Body of pancreas (tissue), 4 donors: Measurements from ENCODE around the gene CHRDL1. TPM values are rescaled to one million over a fixed set of nuclear protein-coding genes. Genes with fewer than 3 reads are reported as not detected.

ENCODE experiments used
- ATAC-seq: fragments of 150-250 bp; one replicate; pipeline ENCODE4 v1.9.1; 2016
- DNase-seq, 4 donors: peaks; one replicate each; pipeline ENCODE4 v3.0.0-alpha.2; 2019
- H3K27ac ChIP-seq, 4 donors: fragments of 200-600 bp; sonication (generic); 1 replicate in 3 of 4; 2 replicates in 1 of 4; pipeline versions ENCODE4 v1.5.1 to v1.6.1; 2016 to 2019; ENCODE audit warnings: mild to moderate bottlenecking in 1 of 4, mixed read lengths in 1 of 4, moderate library complexity in 1 of 4
- H3K27me3 ChIP-seq, 2 donors: fragments of 200-600 bp; sonication (generic); one replicate each; pipeline ENCODE4 v1.6.0; 2016; ENCODE audit warnings: mild to moderate bottlenecking in 1 of 2
- H3K36me3 ChIP-seq, 2 donors: fragments of 200-600 bp; sonication (generic); replicated peaks in 1 of 2; 2 replicates each; pipeline ENCODE4 v1.5.1; 2016; ENCODE audit warnings: low read depth in 2 of 2; ENCODE audit not compliant: insufficient read depth in 1 of 2
- H3K4me1 ChIP-seq: fragments of 200-600 bp; sonication (generic); one replicate; pipeline ENCODE4 v1.6.0; 2016
- H3K4me3 ChIP-seq, 2 donors: fragments of 200-600 bp; sonication (generic); 1 replicate in 1 of 2; 2 replicates in 1 of 2; pipeline ENCODE4 v1.5.1; 2016 to 2019
- H3K9me3 ChIP-seq, 3 donors: fragments of 200-600 bp; sonication (generic); 1 replicate in 2 of 3; 2 replicates in 1 of 3; pipeline ENCODE4 v1.5.1; 2016
- POLR2A ChIP-seq, 3 donors: fragments of 450-650 bp; IDR thresholded peaks; one replicate each; pipeline ENCODE4 v1.6.1; 2016; ENCODE audit warnings: antibody characterized with exemption in 3 of 3, mild to moderate bottlenecking in 2 of 3
- WGBS, 2 donors: methylation state at CpG; one replicate each; pipeline ENCODE4 v1.1.5; 2017; 5-methylcytosine and 5-hydroxymethylcytosine counted together
- intact Hi-C: fragments of 100-400 bp; cut with DNase I; formaldehyde crosslinking; loops from one replicate; pipeline ENCODE4 v1.15.1; 2023
- total RNA-seq, 2 donors: library from RNA; depleted of rRNA; stranded (reverse); fragments of >200 nt; gene quantifications; one replicate each; pipeline ENCODE4 v1.1.0, GENCODE V29; 2016
- TF ChIP-seq, protein P1 (sequence below), 7 experiments: fragments of 450-650 bp in 4 of 7; fragments of 200-600 bp in 3 of 7; sonication (generic) in 3 of 7; IDR thresholded peaks; one replicate each; pipeline ENCODE4 v1.5.1; 2016 to 2019; ENCODE audit warnings: antibody characterized with exemption in 7 of 7

CHRDL1 gene
- total RNA-seq, 2 donors from 2014 or later = 13.0 to 16.5 TPM

DNA sequence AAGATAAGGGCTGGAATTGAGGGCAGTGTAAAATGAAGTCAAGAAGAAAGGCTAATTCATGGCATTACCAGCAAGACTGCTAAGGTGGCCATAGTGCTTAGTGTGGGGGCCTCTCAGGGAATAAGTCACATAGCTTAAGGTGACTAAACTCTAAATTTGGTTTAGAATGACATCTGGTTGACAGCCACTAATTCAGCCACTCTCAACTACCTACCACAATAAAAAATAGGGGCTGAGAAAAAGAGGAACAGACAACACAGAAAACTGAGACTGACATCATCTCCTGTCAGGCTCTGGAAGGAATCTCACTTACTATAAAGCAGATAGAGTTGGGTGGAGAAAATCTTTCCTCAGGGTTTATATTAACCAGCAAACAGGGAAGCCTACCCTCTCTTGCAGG is 96.9 kb downstream of the CHRDL1 start:
- Histone ChIP-seq H3K27me3 (no peaks in the 10 kb centered on the region), H3K9me3 (no peaks in the 10 kb centered on the region), H3K4me1 (peaks cover 7% of the 10 kb centered on the region), H3K4me3 (no peak overlapping the region), H3K36me3 (no peaks in the 10 kb centered on the region), H3K27ac (no peak overlapping the region)
- TF ChIP-seq POLR2A (IDR thresholded peaks at IDR 0.05) = no peak
- TF ChIP-seq, protein P1, sequence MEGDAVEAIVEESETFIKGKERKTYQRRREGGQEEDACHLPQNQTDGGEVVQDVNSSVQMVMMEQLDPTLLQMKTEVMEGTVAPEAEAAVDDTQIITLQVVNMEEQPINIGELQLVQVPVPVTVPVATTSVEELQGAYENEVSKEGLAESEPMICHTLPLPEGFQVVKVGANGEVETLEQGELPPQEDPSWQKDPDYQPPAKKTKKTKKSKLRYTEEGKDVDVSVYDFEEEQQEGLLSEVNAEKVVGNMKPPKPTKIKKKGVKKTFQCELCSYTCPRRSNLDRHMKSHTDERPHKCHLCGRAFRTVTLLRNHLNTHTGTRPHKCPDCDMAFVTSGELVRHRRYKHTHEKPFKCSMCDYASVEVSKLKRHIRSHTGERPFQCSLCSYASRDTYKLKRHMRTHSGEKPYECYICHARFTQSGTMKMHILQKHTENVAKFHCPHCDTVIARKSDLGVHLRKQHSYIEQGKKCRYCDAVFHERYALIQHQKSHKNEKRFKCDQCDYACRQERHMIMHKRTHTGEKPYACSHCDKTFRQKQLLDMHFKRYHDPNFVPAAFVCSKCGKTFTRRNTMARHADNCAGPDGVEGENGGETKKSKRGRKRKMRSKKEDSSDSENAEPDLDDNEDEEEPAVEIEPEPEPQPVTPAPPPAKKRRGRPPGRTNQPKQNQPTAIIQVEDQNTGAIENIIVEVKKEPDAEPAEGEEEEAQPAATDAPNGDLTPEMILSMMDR (IDR thresholded peaks at IDR 0.05) = no peak
- ATAC-seq (no peak), DNase-seq (no peak)
- intact Hi-C loops = no loop called here

DNA sequence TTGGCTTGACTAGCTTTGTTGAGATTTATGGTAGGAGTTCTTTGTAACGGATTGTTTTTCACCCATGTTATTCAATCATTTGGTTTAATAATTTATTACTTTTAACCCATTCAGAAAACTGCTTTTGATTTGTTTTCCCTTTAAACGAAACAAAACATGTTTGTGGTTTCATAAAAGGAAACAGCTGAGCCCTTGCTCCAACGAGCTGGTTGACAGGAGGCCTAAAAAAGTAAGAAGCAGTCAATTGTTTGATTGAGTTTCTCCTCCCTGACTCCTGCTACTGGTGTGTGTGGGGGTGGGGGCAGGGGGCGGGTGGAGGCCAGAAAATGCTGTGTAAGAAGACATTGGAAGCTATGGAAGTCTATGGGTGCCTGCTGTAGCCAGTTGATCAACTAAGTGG is 102.8 kb downstream of the CHRDL1 start:
- no peak for ATAC-seq
- no peak for DNase-seq
- WGBS, 2 donors = 44 to 46% methylated on average over 4 of the region's 4 CpGs
- TF ChIP-seq POLR2A (IDR thresholded peaks at IDR 0.05) = no peak
- TF ChIP-seq, protein P1 (IDR thresholded peaks at IDR 0.05) = no peak
- intact Hi-C loops = no loop called here
- no peaks in the 10 kb centered on the region for H3K27me3 ChIP-seq
- no peaks in the 10 kb centered on the region for H3K4me1 ChIP-seq
- no peak overlapping the region for H3K4me3 ChIP-seq
- no peaks in the 10 kb centered on the region for H3K36me3 ChIP-seq
- H3K27ac ChIP-seq = no peak overlapping the region
- H3K9me3 ChIP-seq = no peaks in the 10 kb centered on the region

DNA sequence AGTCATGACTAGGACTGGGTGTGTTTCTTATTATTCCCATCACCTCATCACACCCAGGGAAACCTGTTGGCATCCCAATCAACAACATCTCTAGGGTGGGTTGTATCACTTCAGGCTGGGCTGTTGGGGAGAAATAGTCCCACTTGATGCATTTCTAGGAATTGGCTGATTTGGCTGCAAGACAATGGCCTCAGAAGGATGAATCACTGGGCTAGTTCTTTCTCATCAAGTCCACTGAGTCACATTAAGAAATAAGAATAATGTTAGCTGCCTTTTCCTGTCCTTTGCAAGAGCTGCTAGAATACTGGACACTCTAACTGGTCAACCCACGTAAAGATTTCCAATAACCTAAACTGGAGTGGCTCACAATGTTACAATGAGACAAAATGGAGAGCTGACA is 104.2 kb downstream of the CHRDL1 start:
- TF ChIP-seq POLR2A (IDR thresholded peaks at IDR 0.05) = no peak
- TF ChIP-seq, protein P1 (IDR thresholded peaks at IDR 0.05) = no peak
- ATAC-seq = no peak
- Histone ChIP-seq H3K4me1 (no peaks in the 10 kb centered on the region), H3K27ac (no peak overlapping the region), H3K36me3 (no peaks in the 10 kb centered on the region), H3K9me3 (no peaks in the 10 kb centered on the region), H3K4me3 (no peak overlapping the region), H3K27me3 (no peaks in the 10 kb centered on the region)
- no peak for DNase-seq
- WGBS, 2 donors = 92 to 100% methylated on average over 1 of the region's 1 CpG
- intact Hi-C loops = no loop called here

DNA sequence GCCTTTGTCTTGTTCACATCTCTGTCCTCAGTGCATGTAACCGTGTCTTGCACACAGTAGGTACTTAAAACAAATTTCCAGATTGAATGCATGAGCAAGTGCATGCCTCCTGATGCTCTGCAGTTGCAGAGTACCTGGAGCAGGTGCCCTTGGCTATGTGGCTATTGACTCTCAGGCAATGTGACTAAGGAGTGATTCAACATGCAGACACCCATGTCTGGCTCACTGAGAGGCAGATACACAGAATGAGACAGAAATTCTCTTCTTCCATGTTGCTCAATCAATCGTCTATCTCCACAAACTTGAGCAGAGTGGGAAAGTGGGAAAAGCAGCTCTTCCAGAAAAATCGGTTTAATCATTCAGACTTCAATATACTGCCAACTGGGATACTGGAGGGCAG is 111.0 kb downstream of the CHRDL1 start:
- intact Hi-C loops = no loop called here
- Histone ChIP-seq H3K9me3 (no peaks in the 10 kb centered on the region), H3K4me3 (no peak overlapping the region), H3K27ac (no peak overlapping the region), H3K36me3 (no peaks in the 10 kb centered on the region), H3K4me1 (no peaks in the 10 kb centered on the region), H3K27me3 (no peaks in the 10 kb centered on the region)
- WGBS, 2 donors = 56 to 63% methylated on average over 3 of the region's 3 CpGs
- no peak for DNase-seq
- TF ChIP-seq POLR2A (IDR thresholded peaks at IDR 0.05) = no peak
- TF ChIP-seq, protein P1 (IDR thresholded peaks at IDR 0.05) = no peak
- no peak for ATAC-seq

DNA sequence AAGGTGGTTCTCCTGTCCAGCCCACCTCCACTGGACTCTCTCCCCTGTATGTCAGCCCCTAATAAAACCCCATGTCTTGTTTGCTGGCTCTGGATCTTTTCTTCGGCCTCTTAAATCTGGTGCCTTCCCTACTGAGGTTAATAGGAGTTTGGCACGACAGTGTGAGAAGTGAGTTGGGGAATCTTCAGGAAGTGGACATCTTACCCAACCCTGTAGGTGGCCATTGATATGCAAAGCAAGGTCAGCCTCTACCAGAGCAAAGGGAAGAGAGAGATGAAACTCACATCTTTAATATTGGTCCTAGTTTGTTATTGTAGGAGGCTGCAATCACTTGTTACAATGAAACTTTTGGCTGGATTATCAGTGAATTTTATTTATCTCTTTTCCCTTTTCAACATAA is 111.7 kb downstream of the CHRDL1 start:
- Histone ChIP-seq H3K27ac (no peak overlapping the region), H3K9me3 (no peaks in the 10 kb centered on the region), H3K36me3 (no peaks in the 10 kb centered on the region), H3K4me1 (no peaks in the 10 kb centered on the region), H3K4me3 (no peak overlapping the region), H3K27me3 (no peaks in the 10 kb centered on the region)
- no peak for DNase-seq
- intact Hi-C loops = no loop called here
- TF ChIP-seq POLR2A (IDR thresholded peaks at IDR 0.05) = no peak
- TF ChIP-seq, protein P1 (IDR thresholded peaks at IDR 0.05) = no peak
- 81 to 95% methylated on average over 2 of the region's 2 CpGs for WGBS, 2 donors
- ATAC-seq = no peak
